ENCODE data around the gene SLC9A1.

DNA sequence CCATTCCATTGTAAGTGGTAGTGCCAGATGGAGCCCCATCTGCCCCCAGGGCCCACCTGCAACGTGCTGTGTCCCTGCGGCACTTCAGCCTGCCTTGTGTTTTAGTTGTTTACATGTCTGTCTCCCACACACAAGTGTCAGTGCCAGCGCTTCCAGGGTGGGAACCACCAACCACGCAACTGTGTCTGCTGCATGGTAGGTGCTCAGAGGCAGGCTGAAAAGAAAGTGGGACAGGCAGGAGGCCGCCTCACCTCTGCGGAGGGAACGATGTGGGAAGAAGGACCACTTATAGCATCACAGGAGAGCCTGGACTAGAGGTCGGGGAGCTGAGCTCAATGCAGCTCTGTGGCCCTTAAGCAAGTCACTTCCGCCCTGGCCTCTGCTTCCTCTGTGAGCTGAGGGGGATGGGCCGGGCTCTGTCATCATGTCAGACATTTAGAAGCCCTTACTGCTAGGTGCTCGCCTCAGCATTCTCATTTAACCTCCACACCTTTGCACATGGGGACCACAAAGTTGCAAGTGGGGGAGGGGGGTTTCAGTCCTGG, 17.9 kb downstream of the SLC9A1 start:
- no peak for TF ChIP-seq POLR2AphosphoS5 (IDR thresholded peaks at IDR 0.05)
- TF ChIP-seq, protein P1, sequence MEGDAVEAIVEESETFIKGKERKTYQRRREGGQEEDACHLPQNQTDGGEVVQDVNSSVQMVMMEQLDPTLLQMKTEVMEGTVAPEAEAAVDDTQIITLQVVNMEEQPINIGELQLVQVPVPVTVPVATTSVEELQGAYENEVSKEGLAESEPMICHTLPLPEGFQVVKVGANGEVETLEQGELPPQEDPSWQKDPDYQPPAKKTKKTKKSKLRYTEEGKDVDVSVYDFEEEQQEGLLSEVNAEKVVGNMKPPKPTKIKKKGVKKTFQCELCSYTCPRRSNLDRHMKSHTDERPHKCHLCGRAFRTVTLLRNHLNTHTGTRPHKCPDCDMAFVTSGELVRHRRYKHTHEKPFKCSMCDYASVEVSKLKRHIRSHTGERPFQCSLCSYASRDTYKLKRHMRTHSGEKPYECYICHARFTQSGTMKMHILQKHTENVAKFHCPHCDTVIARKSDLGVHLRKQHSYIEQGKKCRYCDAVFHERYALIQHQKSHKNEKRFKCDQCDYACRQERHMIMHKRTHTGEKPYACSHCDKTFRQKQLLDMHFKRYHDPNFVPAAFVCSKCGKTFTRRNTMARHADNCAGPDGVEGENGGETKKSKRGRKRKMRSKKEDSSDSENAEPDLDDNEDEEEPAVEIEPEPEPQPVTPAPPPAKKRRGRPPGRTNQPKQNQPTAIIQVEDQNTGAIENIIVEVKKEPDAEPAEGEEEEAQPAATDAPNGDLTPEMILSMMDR (IDR thresholded peaks at IDR 0.05) = no peak

Data from breast epithelium (tissue), 3 donors.